Aorta (tissue), 5 donors: ENCODE data around the gene HNRNPAB. TPM values are rescaled to one million over a fixed set of nuclear protein-coding genes. Genes with fewer than 3 reads are reported as not detected.
"Not testable (repeated sequence)": the region's sequence is repeated elsewhere in the genome, so short reads cannot be mapped to it uniquely, and the experiment has no call there.

Source experiments
- ATAC-seq: fragments of 200-7000 bp; cut with Tn5 transposase; one replicate; pipeline ENCODE4 v1.9.1; 2022; ENCODE audit warnings: moderate library complexity; ENCODE audit not compliant: low FRiP score
- DNase-seq, 2 donors: peaks; one replicate each; pipeline ENCODE4 v3.0.0-alpha.2; 2020
- H3K27ac ChIP-seq, 2 donors: one replicate each; pipeline ENCODE4 v1.5.1; 2013; ENCODE audit warnings: low read length in 2 of 2, mild to moderate bottlenecking in 2 of 2, moderate library complexity in 2 of 2, control low read depth in 1 of 2, inconsistent platforms in 1 of 2, low read depth in 1 of 2
- H3K27me3 ChIP-seq, 2 donors: one replicate each; pipeline ENCODE4 v1.6.1; 2013; ENCODE audit warnings: control low read depth in 1 of 2, low read length in 1 of 2, mild to moderate bottlenecking in 1 of 2, moderate library complexity in 1 of 2; ENCODE audit not compliant: insufficient read depth in 2 of 2, control insufficient read depth in 1 of 2
- H3K36me3 ChIP-seq, 2 donors: one replicate each; pipeline ENCODE4 v1.6.1; 2013; ENCODE audit warnings: control low read depth in 1 of 2, low read length in 1 of 2, mild to moderate bottlenecking in 1 of 2; ENCODE audit not compliant: insufficient read depth in 2 of 2, control insufficient read depth in 1 of 2
- H3K4me1 ChIP-seq, 2 donors: one replicate each; pipeline ENCODE4 v1.6.1; 2013; ENCODE audit warnings: low read length in 2 of 2, control low read depth in 1 of 2, mild to moderate bottlenecking in 1 of 2, moderate library complexity in 1 of 2; ENCODE audit not compliant: insufficient read depth in 2 of 2, control insufficient read depth in 1 of 2
- H3K4me3 ChIP-seq, 2 donors: one replicate each; pipeline ENCODE4 v1.5.1; 2013; ENCODE audit warnings: low read length in 2 of 2, control low read depth in 1 of 2, mild to moderate bottlenecking in 1 of 2
- H3K9me3 ChIP-seq: one replicate; pipeline ENCODE4 v1.6.1; 2013; ENCODE audit warnings: mild to moderate bottlenecking, low read length; ENCODE audit not compliant: control insufficient read depth
- WGBS, 2 donors: extraction: QIAGEN DNeasy Blood & Tissue Kit; methylation state at CpG; one replicate each; pipeline ENCODE4 v1.1.7; 2013; 5-methylcytosine and 5-hydroxymethylcytosine counted together
- intact Hi-C, 2 donors: fragments of 100-400 bp; cut with DNase I; formaldehyde crosslinking; loops; one replicate each; pipeline versions ENCODE4 v1.14.2 to v1.15.0; 2022
- polyA plus RNA-seq, 2 donors: library from polyadenylated mRNA; stranded (reverse); fragments of 200-250 nt; gene quantifications; one replicate each; pipeline ENCODE4 v1.2.3, GENCODE V29; 2013
- total RNA-seq, 2 donors: library from RNA; stranded (reverse); fragmentation: NEBNext Ultra II Directional; extraction: Animal tissue kit (Norgen Biotek cat#: 25700); gene quantifications; one replicate each; pipeline ENCODE4 v1.2.1, GENCODE V29; 2021
- donor health status: healthy with polysubstance abuse.
- donor health status: Bipolar disorder and iron deficiency.
- donor health status: DM: no; HTN: no; CAD: no.
- donor health status: DM: no; HTN: no; CAD: no.
- donor health status: DM: yes; HTN: yes; CAD: no.

The HNRNPAB gene
- total and polyA plus RNA-seq, 4 donors = 62.5 to 112 (median 82.7) TPM

DNA sequence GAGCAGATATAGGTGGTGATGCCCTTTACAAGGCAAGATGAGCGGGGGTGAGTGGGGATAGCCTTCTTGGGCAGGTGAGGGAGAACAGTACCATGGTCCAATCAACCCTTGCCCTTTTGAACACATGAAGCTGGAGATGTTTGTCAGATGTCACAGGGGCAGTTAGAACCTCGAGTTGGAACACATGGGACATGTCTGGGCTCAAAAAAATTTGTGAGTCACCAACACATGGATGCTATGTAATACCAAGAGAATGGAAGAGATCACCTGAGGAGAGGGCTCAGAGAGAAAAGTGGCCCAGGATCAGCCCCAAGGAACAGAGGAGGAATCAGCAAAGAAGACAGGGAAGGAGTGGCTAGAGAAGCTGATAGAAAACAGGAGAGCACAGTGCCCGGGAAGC lies 23.6 kb downstream of the HNRNPAB start:
- 91 to 93% methylated on average over 3 of the region's 3 CpGs for WGBS, 2 donors
- Histone ChIP-seq H3K4me3 (no peak overlapping the region), H3K36me3 (peaks cover 0 to 9% of the 10 kb centered on the region in 2 donors), H3K27me3 (no peaks in the 10 kb centered on the region), H3K4me1 (peaks cover 0 to 2% of the 10 kb centered on the region in 2 donors), H3K27ac (no peak overlapping the region), H3K9me3 (no peaks in the 10 kb centered on the region)
- DNase-seq (no peak), ATAC-seq (no peak)
- intact Hi-C loops = no loop called here

DNA sequence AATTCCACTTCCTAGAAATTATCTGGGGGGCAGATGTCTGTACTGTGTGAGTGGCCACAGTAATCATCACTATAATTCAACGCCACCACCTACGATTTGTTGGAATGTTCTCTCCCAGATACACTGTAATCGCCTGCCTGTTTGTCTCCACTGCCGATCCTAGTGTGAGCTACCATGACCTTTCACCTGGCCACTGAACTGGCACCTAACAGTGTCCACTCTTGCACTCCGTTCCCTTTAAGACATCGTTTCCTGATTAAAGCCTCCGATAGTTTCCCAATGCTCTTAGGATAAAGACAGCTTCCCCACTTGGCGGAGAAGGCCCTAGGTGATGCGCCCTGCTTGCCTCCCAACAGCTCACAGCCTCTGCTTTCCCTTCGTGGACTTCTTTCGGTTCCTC lies 24.3 kb downstream of the HNRNPAB start:
- intact Hi-C loops = no loop called here
- WGBS, 2 donors = 96 to 97% methylated on average over 11 of the region's 11 CpGs
- Histone ChIP-seq H3K27me3 (no peaks in the 10 kb centered on the region), H3K9me3 (no peaks in the 10 kb centered on the region), H3K36me3 (peaks cover 0 to 9% of the 10 kb centered on the region in 2 donors), H3K4me1 (peaks cover 0 to 2% of the 10 kb centered on the region in 2 donors), H3K4me3 (no peak overlapping the region), H3K27ac (no peak overlapping the region)
- DNase-seq = peak in 1 of 2 donors; percentile 22
- ATAC-seq = no peak

DNA sequence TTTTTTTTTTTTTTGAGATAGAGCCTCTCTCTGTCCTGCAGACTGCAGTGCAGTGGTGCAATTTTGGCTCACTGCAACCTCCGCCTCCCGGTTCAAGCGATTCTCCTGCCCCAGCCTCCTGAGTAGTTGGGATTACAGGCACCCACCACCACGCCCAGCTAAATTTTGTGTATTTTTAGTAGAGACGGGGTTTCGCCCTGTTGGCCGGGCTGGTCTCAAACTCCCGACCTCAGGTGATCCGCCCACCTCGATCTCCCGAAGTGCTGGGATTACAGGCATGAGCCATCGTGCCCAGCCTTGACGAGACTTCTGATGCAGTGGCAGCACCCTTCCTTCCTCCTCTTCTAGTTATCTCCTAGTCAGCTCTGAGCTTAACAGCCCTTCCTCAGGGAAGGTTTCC lies 24.8 kb downstream of the HNRNPAB start:
- intact Hi-C loops, H3K27me3 ChIP-seq, H3K27ac ChIP-seq, ATAC-seq, H3K9me3 ChIP-seq, H3K36me3 ChIP-seq, H3K4me3 ChIP-seq, H3K4me1 ChIP-seq: not testable (repeated sequence)
- DNase-seq = peak in 1 of 2 donors; percentile 52
- WGBS, 2 donors = 94 to 95% methylated on average over 13 of the region's 13 CpGs

DNA sequence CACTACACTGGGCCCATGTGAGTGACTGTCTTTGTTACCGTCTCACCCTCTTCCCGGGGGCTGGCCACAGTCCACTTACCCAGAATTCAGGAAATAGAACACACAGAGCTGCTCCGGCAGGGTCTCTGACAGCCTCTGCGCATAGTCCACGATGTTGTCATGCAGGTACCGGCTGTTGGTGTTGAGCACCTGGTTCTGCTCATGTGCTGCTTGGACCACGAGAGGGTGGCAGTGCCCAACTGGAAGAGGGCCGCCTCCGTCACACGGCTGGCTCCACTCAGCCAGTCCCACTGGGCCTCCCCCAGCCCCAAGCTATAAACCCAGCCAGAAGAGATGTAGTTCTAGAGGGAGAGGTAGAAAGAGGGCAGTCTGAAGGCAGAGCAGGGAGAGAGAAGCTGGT lies 25.5 kb downstream of the HNRNPAB start:
- DNase-seq (peak in 1 of 2 donors; percentile 67), ATAC-seq (no peak)
- Histone ChIP-seq H3K27ac (no peak overlapping the region), H3K4me1 (peaks cover 0 to 2% of the 10 kb centered on the region in 2 donors), H3K27me3 (no peaks in the 10 kb centered on the region), H3K4me3 (no peak overlapping the region), H3K9me3 (no peaks in the 10 kb centered on the region), H3K36me3 (peaks cover 0 to 9% of the 10 kb centered on the region in 2 donors)
- intact Hi-C loops = no loop called here
- 87 to 94% methylated on average over 10 of the region's 10 CpGs for WGBS, 2 donors

DNA sequence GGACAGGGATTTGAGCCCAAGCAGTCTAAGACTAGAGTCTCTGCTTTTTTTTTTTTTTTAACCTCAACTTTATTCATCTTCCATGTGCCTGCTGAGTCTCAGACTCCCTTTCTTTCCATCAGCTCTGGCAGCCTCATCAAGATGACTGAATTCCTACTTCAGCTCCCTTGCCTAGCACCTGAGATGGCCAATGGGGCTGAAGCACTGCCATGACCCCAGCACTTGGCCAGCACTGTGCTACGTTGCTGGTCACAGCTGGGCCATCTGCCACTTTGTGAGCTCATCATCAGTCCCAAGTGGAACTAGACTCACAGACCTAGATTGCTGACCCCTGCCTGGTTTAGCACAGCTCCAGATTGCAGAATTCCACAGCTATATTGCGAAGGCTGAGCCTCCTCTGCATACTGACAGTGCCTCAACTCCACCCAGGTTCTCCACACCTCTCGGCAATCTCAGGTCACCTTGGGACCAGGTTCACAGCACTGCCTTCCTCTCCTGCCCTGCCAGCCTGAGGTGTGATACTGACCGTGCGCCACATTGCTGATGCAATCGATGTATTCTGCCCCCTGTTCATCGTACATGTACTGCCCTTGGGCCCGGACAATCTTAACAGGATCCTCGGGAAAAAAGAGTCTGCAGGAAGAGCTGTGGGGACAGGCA lies 26.7 kb downstream of the HNRNPAB start:
- Histone ChIP-seq H3K4me1 (peaks cover 0 to 2% of the 10 kb centered on the region in 2 donors), H3K4me3 (peak overlapping the region in 1 of 2 donors; percentile 45), H3K9me3 (no peaks in the 10 kb centered on the region), H3K27me3 (no peaks in the 10 kb centered on the region), H3K36me3 (peaks cover 0 to 9% of the 10 kb centered on the region in 2 donors), H3K27ac (no peak overlapping the region)
- 68 to 73% methylated on average over 9 of the region's 9 CpGs for WGBS, 2 donors
- no peak for ATAC-seq
- peak in 1 of 2 donors; percentile 85 for DNase-seq
- intact Hi-C loops = no loop called here

DNA sequence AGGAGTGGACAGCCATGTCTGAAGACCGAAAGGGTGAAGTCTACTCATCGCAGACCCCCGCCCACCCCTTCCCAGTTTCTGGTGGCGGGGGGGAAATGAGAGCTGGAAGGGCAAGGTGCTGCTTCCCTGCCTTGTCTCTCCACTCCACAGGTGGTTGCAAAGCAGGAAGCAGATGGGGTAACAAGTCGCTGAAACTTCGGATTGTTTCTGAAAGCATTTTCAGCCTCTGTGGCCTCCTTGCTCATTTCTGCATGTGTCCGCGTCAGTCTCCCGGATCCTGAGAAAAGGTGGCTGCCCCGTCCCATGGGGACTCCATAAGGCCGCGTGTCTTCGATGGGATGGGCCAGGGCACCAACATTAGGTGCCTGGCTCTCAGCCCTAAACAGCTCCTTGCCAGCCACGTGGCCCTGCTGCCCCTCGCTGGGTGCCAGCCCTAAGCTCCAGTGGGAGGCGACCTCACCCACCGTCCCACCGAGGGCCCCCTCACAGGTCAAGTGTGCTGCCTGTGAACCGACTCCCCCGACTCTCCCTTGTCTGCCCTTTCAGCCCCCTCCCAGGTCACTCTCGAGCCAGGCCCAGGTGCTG lies 27.3 kb downstream of the HNRNPAB start:
- 21 to 25% methylated on average over 20 to 21 of the region's 21 CpGs for WGBS, 2 donors
- H3K4me3 ChIP-seq = peak overlapping the region; percentile 45 to 69
- no peak for DNase-seq
- intact Hi-C loops = no loop called here
- no peak for ATAC-seq
- H3K36me3 ChIP-seq = peaks cover 0 to 9% of the 10 kb centered on the region in 2 donors
- H3K27ac ChIP-seq = peak overlapping the region in 1 of 2 donors; percentile 43
- no peaks in the 10 kb centered on the region for H3K9me3 ChIP-seq
- H3K27me3 ChIP-seq = no peaks in the 10 kb centered on the region
- H3K4me1 ChIP-seq = peaks cover 0 to 2% of the 10 kb centered on the region in 2 donors

DNA sequence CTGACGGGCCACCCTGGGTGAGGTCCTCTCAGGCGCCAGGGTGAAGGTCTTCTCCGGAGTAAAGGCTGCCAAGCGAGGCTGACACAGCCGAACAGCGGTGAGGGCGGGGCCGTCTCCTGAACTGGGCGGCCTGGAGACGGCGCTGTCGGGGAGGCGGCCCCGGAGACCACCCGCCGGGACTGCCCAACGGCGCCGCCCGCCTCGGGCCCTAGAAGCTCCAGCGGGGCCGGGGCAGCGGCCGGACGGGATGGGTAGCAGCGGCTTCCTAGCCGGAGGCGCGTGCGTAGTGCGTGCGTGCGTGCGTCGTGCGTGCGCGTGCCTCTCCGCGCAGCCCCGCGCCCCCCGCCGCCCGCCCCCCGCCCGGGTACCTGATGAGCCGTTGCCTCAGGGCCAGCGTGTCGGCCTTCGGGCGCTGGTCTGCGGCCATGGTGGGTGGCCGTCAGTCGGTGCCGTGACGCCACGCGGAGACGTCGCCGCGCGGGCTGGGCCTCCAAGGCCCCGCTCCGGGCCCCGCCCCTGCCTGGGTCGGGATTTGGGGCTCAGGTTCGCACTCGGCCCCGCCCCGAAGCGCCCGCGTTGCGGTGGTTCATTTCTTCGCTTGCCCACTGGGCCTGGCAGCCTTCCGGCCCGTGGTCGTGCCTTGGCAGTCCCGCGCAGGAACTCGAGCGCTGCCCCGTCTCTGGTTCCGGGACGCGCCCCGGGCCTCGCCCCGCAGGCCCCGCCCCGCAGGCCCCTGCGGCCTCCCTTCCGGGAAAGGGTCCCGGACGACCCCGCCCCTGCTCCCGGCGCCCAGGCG lies 28.0 kb downstream of the HNRNPAB start, which contains the start of gene PHYKPL:
Gene PHYKPL, minus strand, starts transcription at position 679 of the 796 bp plus-strand sequence. Its CDS starts 252 bp downstream, at position 427.
- ATAC-seq = peak; percentile 80
- H3K9me3 ChIP-seq = no peaks in the 10 kb centered on the region
- WGBS, 2 donors = 0 to 1% methylated on average over 69 to 102 of the region's 102 CpGs
- peaks cover 0 to 9% of the 10 kb centered on the region in 2 donors for H3K36me3 ChIP-seq
- H3K4me3 ChIP-seq = peak within 1 kb of the TSS; percentile 45 to 69
- H3K27ac ChIP-seq = peak within 1 kb of the TSS; percentile 47 to 65
- no peaks in the 10 kb centered on the region for H3K27me3 ChIP-seq
- peaks cover 0 to 2% of the 10 kb centered on the region in 2 donors for H3K4me1 ChIP-seq
- intact Hi-C loops = no loop called here
- DNase-seq = peak; percentile 85 to 92

DNA sequence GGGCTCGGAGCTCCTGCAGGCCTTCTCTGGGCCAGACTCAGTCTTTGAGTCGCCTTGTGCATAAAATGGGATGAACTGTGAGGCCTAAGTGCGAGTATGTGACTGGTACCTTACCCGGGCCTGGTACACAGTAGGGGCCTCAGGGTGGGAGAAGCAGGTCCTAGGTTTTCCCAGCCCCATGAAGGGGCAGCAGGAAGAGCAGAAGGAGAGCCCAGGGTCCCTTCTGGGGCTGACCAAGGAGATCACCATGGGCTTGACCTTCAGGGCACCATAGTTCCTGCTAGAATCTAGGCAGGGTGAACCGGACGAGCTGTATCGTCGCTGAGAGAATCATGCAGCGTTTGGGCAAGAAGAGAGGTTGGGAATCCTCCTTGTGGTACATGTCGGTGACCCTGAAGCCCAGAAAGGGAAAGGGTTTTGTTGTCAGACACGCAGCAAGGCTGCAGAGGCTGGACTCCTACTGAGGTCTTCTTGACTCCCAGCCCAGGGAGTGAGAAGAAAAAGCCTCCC lies 28.6 kb downstream of the HNRNPAB start:
- no peaks in the 10 kb centered on the region for H3K9me3 ChIP-seq

More for the DNA sequence above, 28.6 kb downstream of the HNRNPAB start:
- no peaks in the 10 kb centered on the region for H3K27me3 ChIP-seq
- H3K4me1 ChIP-seq = peaks cover 0 to 2% of the 10 kb centered on the region in 2 donors
- peak overlapping the region; percentile 47 to 65 for H3K27ac ChIP-seq
- intact Hi-C loops = no loop called here
- WGBS, 2 donors = 70 to 73% methylated on average over 11 of the region's 11 CpGs
- ATAC-seq (no peak), DNase-seq (peak in 1 of 2 donors; percentile 60)
- peak overlapping the region; percentile 45 to 69 for H3K4me3 ChIP-seq
- H3K36me3 ChIP-seq = peaks cover 0 to 6% of the 10 kb centered on the region in 2 donors
